ENCODE measurements around the gene MMD2.
"Not testable (repeated sequence)": the region's sequence is repeated elsewhere in the genome, so short reads cannot be mapped to it uniquely, and the experiment has no call there.

The MMD2 gene

GRCh38 chr7:4894482-4894881, 64.5 kb downstream of the MMD2 start:
- no peak for DNase-seq (ENCODE audit: low spot score)

DNA sequence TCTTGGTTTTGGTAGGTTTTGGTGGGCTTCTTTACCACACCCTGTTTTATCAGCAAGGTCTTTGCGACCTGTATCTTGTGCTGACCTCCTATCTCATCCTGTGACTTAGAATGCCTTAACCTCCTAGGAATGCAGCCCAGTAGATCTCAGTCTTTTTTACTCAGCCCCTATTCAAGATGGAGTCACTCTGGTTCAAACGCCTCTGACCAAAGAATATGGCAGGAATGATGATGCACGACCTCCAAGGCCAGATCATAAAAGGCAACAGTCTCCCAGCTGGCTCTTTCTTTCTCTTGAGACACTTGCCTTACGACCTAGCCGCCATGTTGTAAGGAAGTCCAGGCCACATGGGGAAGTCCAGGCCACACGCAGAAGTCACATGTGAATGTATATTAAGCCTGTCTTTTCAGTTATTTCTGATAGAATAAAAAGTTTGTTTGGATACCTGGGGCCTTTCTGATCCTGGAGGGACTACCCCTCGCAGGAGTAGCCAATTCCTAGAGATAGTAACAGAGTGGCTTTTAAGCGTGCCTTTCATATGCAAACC, 65.0 kb downstream of the MMD2 start:
- no peak for DNase-seq (ENCODE audit: low spot score)

DNA sequence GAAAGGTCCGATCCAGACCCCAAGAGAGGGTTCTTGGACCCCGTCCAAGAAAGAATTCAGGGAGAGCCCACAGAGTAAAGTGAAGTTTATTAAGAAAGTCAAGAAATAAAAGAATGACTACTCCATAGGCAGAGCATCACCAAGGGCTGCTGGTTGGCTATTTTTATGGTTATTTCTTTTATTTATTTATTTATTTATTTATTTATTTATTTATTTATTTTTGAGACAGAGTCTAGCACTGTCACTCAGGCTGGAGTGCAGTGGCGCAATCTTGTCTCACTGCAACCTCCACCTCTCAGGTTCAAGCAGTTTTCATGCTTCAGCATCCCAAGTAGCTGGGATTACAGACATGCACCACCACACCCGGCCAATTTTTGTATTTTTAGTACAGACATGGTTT, 65.8 kb downstream of the MMD2 start:
- DNase-seq (ENCODE audit: low spot score), result not testable (repeated sequence)

DNA sequence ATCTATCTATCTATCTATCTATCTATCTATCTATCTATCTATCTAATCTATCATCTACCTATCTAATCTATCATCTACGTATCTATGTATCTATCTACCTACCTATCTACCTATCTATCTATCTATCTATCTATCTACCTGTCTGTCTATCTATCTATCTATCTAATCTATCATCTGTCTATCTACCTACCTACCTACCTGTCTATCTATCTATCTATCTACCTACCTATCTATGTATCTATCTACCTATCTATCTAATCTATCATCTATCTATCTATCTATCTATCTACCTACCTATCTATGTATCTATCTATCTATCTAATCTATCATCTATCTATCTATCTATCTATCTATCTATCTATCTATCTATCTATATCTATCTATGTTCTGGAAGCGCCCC, 67.5 kb downstream of the MMD2 start:
- DNase-seq (ENCODE audit: low spot score), result not testable (repeated sequence)

- DNase-seq (ENCODE audit: low spot score), result no peak
These were observed 69.3 kb downstream of the MMD2 start for GRCh38 chr7:4889682-4890081.

GRCh38 chr7:4888161-4888560, 70.8 kb downstream of the MMD2 start:
- DNase-seq (ENCODE audit: low spot score), result no peak

DNA sequence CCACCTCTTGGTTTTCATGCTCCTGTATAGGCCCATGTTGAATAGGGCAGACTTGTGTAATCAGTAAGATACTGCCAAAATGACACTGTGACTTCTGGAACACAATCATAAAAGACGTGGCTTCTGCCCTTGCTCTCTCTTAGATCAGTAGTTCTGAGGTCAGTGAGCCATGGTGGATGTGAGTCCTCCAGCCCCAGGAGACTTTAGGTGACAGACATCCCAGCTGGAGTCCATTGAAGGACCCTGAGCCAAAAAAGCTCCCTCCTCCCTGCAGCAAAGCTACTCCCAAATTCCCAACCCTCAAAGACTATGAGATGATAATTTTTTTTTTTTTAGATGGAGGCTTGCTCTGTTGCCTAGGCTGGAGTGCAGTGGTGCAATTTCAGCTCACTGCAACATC, 72.3 kb downstream of the MMD2 start:
- DNase-seq (ENCODE audit: low spot score), result no peak

- no peak for DNase-seq (ENCODE audit: low spot score)
These were observed 73.6 kb downstream of the MMD2 start for GRCh38 chr7:4885317-4885807.

DNA sequence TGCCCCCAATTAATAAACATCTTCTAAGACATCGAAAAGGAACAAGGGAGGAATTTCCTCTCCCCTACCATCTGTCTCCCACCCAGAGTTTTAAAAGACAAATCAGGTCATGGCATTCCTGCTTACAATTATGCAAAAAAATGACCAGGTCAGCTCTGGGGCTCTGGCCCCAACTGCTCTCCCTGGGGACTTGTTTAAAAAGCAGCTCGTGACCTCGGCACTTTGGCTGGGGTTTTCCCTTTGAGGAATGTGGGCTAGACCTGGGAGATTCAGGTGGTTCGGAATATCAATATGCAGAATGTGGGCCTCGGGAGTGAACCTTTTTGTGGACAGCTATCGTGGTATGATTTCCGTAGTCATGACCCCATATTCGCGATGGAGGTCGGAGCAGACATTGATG, 74.8 kb downstream of the MMD2 start:
- DNase-seq (ENCODE audit: low spot score), result no peak

DNA sequence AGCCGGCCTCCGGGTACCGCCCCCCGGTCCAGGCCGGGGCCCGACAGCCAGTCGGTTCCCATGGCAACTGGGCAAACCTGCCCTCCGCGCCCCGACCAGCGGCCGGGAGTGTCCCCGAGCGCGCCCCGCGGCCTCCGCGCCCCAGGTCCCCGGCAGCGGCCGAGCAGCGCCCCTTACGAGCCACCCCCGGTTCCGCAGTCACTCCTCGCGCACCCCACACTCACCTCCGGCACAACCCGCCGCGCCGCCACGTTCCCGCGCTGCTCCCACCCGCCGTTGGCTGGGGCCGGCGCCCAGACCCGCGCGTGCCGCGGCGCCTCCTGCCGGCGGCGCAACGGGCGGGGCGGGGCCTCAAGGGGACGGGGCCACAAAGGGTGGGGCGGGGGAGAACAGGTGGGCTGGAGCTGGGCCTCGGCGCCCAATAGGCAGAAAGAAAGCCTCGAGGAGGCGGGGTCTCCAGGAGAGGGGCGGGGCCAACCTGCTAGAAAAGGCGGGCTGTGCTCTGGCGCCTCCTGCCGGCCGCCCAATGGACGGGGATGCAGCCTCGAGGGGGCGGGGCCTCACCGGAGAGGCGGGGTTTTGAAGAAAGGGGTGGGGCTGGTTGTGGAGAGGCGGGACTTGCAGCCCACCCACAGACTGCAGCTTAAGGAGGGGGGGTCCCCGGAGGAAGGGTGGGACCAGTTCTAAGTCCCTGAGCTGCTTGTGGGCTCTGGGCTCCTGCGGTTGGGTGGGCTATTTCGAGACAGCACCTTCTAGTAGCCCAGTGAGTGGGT, 75.4 kb downstream of the MMD2 start, which contains the start of gene RADIL:
RADIL (minus strand) TSS at position 345 of the 773 bp plus-strand sequence. CDS start 5,577 bp downstream, outside the sequence.
- DNase-seq (ENCODE audit: low spot score), result peak; percentile 66

GRCh38 chr7:4883033-4883371, 76.0 kb downstream of the MMD2 start:
- DNase-seq (ENCODE audit: low spot score), result no peak

DNA sequence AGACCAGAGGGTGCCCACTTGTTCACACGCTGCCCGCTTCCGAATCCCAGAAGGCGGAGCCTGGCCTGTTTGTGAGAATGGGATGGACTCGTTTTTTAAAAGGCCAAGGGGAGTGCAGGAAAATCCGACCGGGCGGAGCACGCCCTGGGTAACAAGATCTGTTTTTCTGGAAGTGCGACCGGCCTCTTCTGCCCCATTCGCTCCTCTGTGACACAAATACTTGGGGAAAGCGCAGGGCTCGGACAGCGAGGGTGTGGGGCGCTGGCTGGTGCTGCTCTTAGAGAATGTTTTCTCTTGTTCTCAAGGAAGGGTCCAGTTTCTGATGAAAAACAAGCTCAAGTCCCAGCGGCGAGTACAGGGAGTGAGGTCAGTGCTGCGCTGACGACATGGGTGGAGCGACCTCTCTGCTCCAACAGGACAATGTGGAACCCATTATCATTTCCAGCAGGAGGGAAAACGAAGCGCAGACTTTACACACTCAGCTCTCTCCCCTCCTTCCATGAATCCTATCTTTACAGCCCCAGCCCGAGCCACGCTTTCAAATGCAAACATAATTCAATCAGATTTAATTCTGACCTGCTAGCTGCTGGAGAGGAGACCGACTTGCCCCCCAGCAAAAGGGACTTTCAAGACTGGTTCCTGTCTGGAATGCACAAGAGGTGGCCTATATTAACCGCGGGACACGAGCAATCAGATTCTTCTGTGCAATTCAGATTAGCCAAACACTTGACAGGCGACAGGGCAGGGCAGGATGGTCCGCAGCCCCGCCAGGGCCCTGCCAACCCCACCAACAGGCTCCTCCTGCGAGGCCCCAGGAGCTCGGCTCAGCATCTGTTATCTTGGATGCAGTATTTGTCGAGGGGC, 76.6 kb downstream of the MMD2 start:
- no peak for DNase-seq (ENCODE audit: low spot score)

GRCh38 chr7:4880218-4880617, 78.8 kb downstream of the MMD2 start:
- no peak for DNase-seq (ENCODE audit: low spot score)

- no peak for DNase-seq (ENCODE audit: low spot score)
These were observed 79.4 kb downstream of the MMD2 start for GRCh38 chr7:4879396-4880081.

- DNase-seq (ENCODE audit: low spot score), result peak; percentile 66
These were observed 80.4 kb downstream of the MMD2 start for GRCh38 chr7:4878336-4879335.

- DNase-seq (ENCODE audit: low spot score), result no peak
These were observed 82.4 kb downstream of the MMD2 start for GRCh38 chr7:4876586-4876985.

GRCh38 chr7:4875391-4875790, 83.6 kb downstream of the MMD2 start:
- no peak for DNase-seq (ENCODE audit: low spot score)

GRCh38 chr7:4873071-4873944, 85.7 kb downstream of the MMD2 start:
- no peak for DNase-seq (ENCODE audit: low spot score)

- no peak for DNase-seq (ENCODE audit: low spot score)
These were observed 86.9 kb downstream of the MMD2 start for GRCh38 chr7:4871930-4872675.
